ENCODE results near the gene IFT81. TPM values are rescaled to one million over a fixed set of nuclear protein-coding genes. Genes with fewer than 3 reads are reported as not detected.

IFT81 gene
- total and polyA plus RNA-seq, 2 donors (not counting 1 experiment from before 2014, with no cell fraction given): 0.43 to 6.8 TPM

DNA sequence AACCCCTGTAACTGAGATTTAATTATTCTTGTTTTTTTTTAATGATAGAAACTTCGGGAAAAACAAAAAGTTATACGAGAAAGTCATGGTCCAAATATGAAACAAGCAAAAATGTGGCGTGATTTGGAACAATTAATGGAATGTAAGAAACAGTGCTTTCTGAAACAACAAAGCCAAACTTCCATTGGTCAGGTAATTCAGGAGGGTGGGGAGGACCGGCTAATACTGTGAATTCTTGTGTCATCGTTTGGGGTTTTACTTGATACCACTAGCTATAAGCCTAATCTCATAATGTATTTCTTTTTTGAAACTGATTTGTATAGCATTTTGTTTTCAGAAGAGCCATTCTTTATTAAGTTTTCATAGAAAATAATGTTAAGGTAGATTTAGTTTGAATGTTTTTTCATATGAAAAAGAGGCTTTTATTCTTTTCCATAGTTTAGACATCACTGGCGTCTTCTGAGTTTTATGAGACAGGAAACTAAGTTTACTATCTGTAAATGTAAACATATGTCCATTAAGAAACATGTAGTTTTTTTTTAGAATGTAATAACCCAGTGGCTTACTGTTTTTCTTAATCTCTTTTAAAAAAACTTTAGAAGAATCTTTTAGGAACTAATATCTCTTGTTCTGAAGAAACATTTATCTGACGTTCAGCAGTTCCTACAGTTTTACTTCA lies 94.0 kb downstream of the IFT81 start:
- H3K27me3 Mint-ChIP-seq: no peaks in the 10 kb centered on the region
- intact Hi-C loops (cut with micrococcal nuclease): no loop called here
- H3K4me3 Mint-ChIP-seq: no peak overlapping the region
- WGBS (ENCODE audit: insufficient coverage): 100% methylated on average over 2 of the region's 7 CpGs
- ATAC-seq (ENCODE audit: low read depth) (no peak), DNase-seq (no peak)
- Histone ChIP-seq H3K4me1 (ENCODE audit: control insufficient read depth in 2 of 2, insufficient read depth in 2 of 2, low read length in 2 of 2) (no peaks in the 10 kb centered on the region), H3K9ac (ENCODE audit: low read length) (no peak overlapping the region), H3K9me3 (ENCODE audit: control extremely low read depth in 1 of 3, control insufficient read depth in 2 of 3, insufficient read depth in 1 of 3, low read length in 2 of 3) (no peaks in the 10 kb centered on the region), H3K4me2 (replicated peaks; ENCODE audit: low read depth, low read length, poor library complexity, severe bottlenecking) (no peak overlapping the region), H3K79me2 (ENCODE audit: control insufficient read depth, insufficient read depth, low read length) (no peaks in the 10 kb centered on the region), H3K27ac (ENCODE audit: low read length in 2 of 2) (no peak overlapping the region), H3K36me3 (replicated peaks in 1 of 2; ENCODE audit: control extremely low read depth in 1 of 2, control insufficient read depth in 1 of 2, extremely low read depth in 1 of 2, insufficient read depth in 2 of 2, low read length in 1 of 2) (no peaks in the 10 kb centered on the region), H4K20me1 (ENCODE audit: control insufficient read depth, insufficient read depth, low read length, poor library complexity, severe bottlenecking) (no peaks in the 10 kb centered on the region), H3K27me3 (replicated peaks in 1 of 4; ENCODE audit: control extremely low read depth in 1 of 4, control insufficient read depth in 3 of 4, insufficient read depth in 4 of 4, low read length in 3 of 4) (no peaks in the 10 kb centered on the region), H2AFZ (ENCODE audit: insufficient read depth, low read depth, low read length, poor library complexity, severe bottlenecking) (no peak overlapping the region), H3K4me3 (ENCODE audit: control extremely low read depth in 1 of 5, extremely low read depth in 1 of 5, insufficient read depth in 1 of 5, low read depth in 2 of 5, low read length in 4 of 5) (no peak overlapping the region)
- no peak overlapping the region for H3K27ac Mint-ChIP-seq
- POLR2A ChIA-PET: no interaction called here
- TF ChIP-seq EZH2 (IDR thresholded peaks at IDR 0.05; ENCODE audit: borderline replicate concordance, insufficient read depth, low read depth, low read length, poor library complexity, severe bottlenecking): no peak
- TF ChIP-seq, protein P1, sequence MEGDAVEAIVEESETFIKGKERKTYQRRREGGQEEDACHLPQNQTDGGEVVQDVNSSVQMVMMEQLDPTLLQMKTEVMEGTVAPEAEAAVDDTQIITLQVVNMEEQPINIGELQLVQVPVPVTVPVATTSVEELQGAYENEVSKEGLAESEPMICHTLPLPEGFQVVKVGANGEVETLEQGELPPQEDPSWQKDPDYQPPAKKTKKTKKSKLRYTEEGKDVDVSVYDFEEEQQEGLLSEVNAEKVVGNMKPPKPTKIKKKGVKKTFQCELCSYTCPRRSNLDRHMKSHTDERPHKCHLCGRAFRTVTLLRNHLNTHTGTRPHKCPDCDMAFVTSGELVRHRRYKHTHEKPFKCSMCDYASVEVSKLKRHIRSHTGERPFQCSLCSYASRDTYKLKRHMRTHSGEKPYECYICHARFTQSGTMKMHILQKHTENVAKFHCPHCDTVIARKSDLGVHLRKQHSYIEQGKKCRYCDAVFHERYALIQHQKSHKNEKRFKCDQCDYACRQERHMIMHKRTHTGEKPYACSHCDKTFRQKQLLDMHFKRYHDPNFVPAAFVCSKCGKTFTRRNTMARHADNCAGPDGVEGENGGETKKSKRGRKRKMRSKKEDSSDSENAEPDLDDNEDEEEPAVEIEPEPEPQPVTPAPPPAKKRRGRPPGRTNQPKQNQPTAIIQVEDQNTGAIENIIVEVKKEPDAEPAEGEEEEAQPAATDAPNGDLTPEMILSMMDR (IDR thresholded peaks at IDR 0.05): no peak
- peaks cover 5% of the 10 kb centered on the region for H3K9me3 Mint-ChIP-seq (ENCODE audit: insufficient read depth)
- CTCF ChIA-PET: no interaction called here
- no peaks in the 10 kb centered on the region for H3K4me1 Mint-ChIP-seq

DNA sequence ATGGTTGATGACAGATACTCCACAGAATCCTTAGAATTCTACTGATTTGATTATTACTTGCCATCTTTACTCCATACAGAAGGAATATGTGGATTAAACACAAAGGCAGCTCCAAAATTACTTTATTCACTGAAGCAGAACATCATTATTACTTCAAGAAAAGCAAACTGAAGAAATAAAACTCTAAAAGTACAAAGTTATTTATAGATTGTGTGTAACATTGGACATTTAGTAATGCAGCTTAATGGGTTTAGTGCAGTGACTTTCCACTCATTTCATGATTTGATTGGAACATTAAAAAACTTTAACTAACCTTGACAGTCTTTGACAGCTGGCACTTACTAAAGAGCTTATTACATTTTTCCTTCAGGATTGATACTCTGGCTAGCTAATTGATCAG lies 97.9 kb downstream of the IFT81 start:
- Histone ChIP-seq H3K4me1 (ENCODE audit: control insufficient read depth in 2 of 2, insufficient read depth in 2 of 2, low read length in 2 of 2) (no peaks in the 10 kb centered on the region), H3K27ac (ENCODE audit: low read length in 2 of 2) (no peak overlapping the region), H3K36me3 (replicated peaks in 1 of 2; ENCODE audit: control extremely low read depth in 1 of 2, control insufficient read depth in 1 of 2, extremely low read depth in 1 of 2, insufficient read depth in 2 of 2, low read length in 1 of 2) (no peaks in the 10 kb centered on the region), H3K9ac (ENCODE audit: low read length) (no peak overlapping the region), H2AFZ (ENCODE audit: insufficient read depth, low read depth, low read length, poor library complexity, severe bottlenecking) (no peak overlapping the region), H3K79me2 (ENCODE audit: control insufficient read depth, insufficient read depth, low read length) (no peaks in the 10 kb centered on the region), H3K9me3 (ENCODE audit: control extremely low read depth in 1 of 3, control insufficient read depth in 2 of 3, insufficient read depth in 1 of 3, low read length in 2 of 3) (no peaks in the 10 kb centered on the region), H3K27me3 (replicated peaks in 1 of 4; ENCODE audit: control extremely low read depth in 1 of 4, control insufficient read depth in 3 of 4, insufficient read depth in 4 of 4, low read length in 3 of 4) (no peaks in the 10 kb centered on the region), H3K4me2 (replicated peaks; ENCODE audit: low read depth, low read length, poor library complexity, severe bottlenecking) (no peak overlapping the region), H4K20me1 (ENCODE audit: control insufficient read depth, insufficient read depth, low read length, poor library complexity, severe bottlenecking) (no peaks in the 10 kb centered on the region), H3K4me3 (ENCODE audit: control extremely low read depth in 1 of 5, extremely low read depth in 1 of 5, insufficient read depth in 1 of 5, low read depth in 2 of 5, low read length in 4 of 5) (no peak overlapping the region)
- CTCF ChIA-PET: no interaction called here
- POLR2A ChIA-PET: no interaction called here
- no peak for DNase-seq
- Mint-ChIP-seq H3K27ac (no peak overlapping the region), H3K4me3 (no peak overlapping the region), H3K27me3 (no peaks in the 10 kb centered on the region), H3K4me1 (no peaks in the 10 kb centered on the region), H3K9me3 (ENCODE audit: insufficient read depth) (no peaks in the 10 kb centered on the region)
- no peak for ATAC-seq (ENCODE audit: low read depth)
- TF ChIP-seq EZH2 (IDR thresholded peaks at IDR 0.05; ENCODE audit: borderline replicate concordance, insufficient read depth, low read depth, low read length, poor library complexity, severe bottlenecking): no peak
- TF ChIP-seq, protein P1 (IDR thresholded peaks at IDR 0.05): no peak
- intact Hi-C loops (cut with micrococcal nuclease): no loop called here

Measured in B cell (primary cell).